Effector memory CD8-positive, alpha-beta T cell (primary cell): ENCODE measurements around the gene PAX3.

ENCODE experiments used
- ATAC-seq: fragments of 150-1000 bp; cut with Tn5 transposase; replicated peaks from 2 replicates; pipeline ENCODE4 v1.10.0; 2021; ENCODE audit warnings: mild to moderate bottlenecking, moderate library complexity
- DNase-seq, 3 experiments: peaks; one replicate each; pipeline ENCODE4 v3.0.0; 2021
- H3K27ac Mint-ChIP-seq, 2 donors: one replicate each; pipeline ENCODE4 v1.8.0; 2022; ENCODE audit warnings: mild to moderate bottlenecking in 2 of 2, mixed read lengths in 2 of 2, moderate library complexity in 2 of 2
- H3K27me3 Mint-ChIP-seq, 2 donors: one replicate each; pipeline ENCODE4 v1.8.0; 2022; ENCODE audit warnings: mixed read lengths in 2 of 2
- H3K36me3 Mint-ChIP-seq: one replicate; pipeline ENCODE4 v1.8.0; 2022; ENCODE audit warnings: mild to moderate bottlenecking, moderate library complexity, mixed read lengths; ENCODE audit not compliant: insufficient read depth
- H3K4me1 Mint-ChIP-seq, 2 donors: one replicate each; pipeline ENCODE4 v1.8.0; 2022; ENCODE audit warnings: low read depth in 2 of 2, mixed read lengths in 2 of 2
- H3K4me3 Mint-ChIP-seq, 2 donors: one replicate each; pipeline ENCODE4 v1.8.0; 2022; ENCODE audit warnings: mild to moderate bottlenecking in 2 of 2, mixed read lengths in 2 of 2, moderate library complexity in 2 of 2
- H3K9me3 Mint-ChIP-seq, 2 donors: one replicate each; pipeline ENCODE4 v1.8.0; 2022; ENCODE audit warnings: mixed read lengths in 2 of 2

The PAX3 gene

DNA sequence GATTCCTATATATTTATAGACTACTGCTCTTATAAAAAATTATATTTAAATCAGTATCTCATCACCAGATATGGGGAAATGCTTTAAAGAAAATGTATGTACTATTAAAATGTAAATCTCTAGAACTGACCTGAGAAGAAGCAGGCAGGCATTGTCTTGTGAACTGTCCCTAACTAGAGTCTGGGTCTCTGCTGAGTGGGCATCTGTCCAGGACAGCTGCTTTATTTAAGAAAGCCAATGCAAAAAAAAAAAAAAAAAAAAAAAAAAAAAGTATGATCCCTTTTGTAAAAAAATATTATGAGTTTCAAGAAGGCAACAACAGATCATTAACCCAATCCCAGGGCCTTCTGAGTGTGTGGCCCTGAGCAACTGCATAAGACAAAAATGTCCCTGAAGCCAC is 66.0 kb downstream of the PAX3 start:
- H3K9me3 Mint-ChIP-seq = no peaks in the 10 kb centered on the region
- H3K36me3 Mint-ChIP-seq = no peaks in the 10 kb centered on the region
- no peak for DNase-seq
- ATAC-seq = no peak
- H3K27ac Mint-ChIP-seq = no peak overlapping the region
- no peaks in the 10 kb centered on the region for H3K4me1 Mint-ChIP-seq
- H3K4me3 Mint-ChIP-seq = no peak overlapping the region
- H3K27me3 Mint-ChIP-seq = no peaks in the 10 kb centered on the region

GRCh38 chr2:222232372-222232771 is 66.4 kb downstream of the PAX3 start:
- Mint-ChIP-seq H3K4me3 (no peak overlapping the region), H3K4me1 (no peaks in the 10 kb centered on the region)

DNA sequence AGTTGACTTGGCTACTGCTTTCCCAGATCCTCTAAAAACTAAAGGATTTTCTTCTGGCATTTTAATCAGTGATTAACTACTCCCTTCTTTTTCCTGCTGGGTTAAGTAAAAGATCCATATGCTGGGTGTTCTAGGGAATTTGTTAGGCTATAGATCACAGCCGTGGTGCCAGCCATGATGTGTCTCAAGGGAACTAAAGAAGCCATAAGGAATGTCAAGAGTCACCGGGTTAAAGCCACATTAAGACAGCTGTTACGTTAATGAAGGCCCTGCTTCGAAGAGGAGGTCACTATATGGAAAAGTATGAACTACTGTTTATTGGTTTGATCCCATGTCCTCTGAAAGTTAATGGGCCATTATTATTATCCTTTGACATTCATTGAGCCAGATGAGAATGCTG is 70.7 kb downstream of the PAX3 start:
- no peak overlapping the region for H3K4me3 Mint-ChIP-seq
- H3K4me1 Mint-ChIP-seq = no peaks in the 10 kb centered on the region
- DNase-seq = no peak
- H3K27ac Mint-ChIP-seq = no peak overlapping the region
- H3K27me3 Mint-ChIP-seq = no peaks in the 10 kb centered on the region
- H3K36me3 Mint-ChIP-seq = no peaks in the 10 kb centered on the region
- H3K9me3 Mint-ChIP-seq = no peaks in the 10 kb centered on the region
- no peak for ATAC-seq

More at GRCh38 chr2:222232372-222232771, 66.4 kb downstream of the PAX3 start:
- Mint-ChIP-seq H3K27ac (no peak overlapping the region), H3K9me3 (no peaks in the 10 kb centered on the region), H3K27me3 (no peaks in the 10 kb centered on the region), H3K36me3 (no peaks in the 10 kb centered on the region)
- ATAC-seq (no peak), DNase-seq (no peak)

DNA sequence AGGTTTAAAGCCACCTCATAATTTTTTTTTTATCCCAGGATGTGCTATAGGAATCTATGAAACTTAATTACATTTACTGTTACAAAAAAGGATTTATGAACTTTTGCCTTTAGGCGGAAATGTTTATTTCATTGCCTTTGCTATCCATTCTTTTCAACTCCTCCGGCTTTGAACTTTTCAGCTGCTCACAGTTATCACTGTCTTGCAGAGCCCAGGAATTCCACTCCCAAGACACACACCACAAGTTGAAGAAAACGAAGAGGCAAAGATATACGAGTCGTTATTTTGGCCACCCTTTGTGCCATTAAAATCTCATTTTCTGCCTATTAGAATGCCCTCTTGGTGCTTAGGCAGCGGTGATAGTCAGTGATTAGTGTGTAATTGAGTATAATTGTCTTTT is 80.0 kb downstream of the PAX3 start:
- H3K4me3 Mint-ChIP-seq = no peak overlapping the region
- H3K4me1 Mint-ChIP-seq = no peaks in the 10 kb centered on the region
- H3K27me3 Mint-ChIP-seq = no peaks in the 10 kb centered on the region
- H3K27ac Mint-ChIP-seq = no peak overlapping the region
- ATAC-seq = no peak
- H3K36me3 Mint-ChIP-seq = no peaks in the 10 kb centered on the region
- no peak for DNase-seq
- H3K9me3 Mint-ChIP-seq = no peaks in the 10 kb centered on the region

DNA sequence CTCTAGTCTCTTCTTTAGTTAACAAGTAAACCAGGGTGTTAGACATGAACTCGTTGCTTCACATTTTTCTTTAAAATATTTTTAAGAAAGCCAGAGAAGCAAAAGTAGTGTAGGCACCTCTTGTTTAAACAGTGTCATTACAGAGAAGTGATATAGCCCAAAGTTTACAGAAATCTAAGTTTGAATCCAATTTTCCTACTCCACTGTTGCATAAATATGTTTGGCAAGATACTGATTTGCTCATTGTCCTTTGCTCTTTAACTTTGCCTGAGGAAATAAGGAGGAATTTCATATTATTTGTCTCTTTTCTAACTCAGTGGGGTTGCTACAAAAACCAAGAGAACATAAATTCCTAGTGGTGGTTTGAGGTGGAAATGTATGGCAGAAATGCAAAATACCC is 81.1 kb downstream of the PAX3 start:
- Mint-ChIP-seq H3K4me1 (no peaks in the 10 kb centered on the region), H3K4me3 (no peak overlapping the region), H3K36me3 (no peaks in the 10 kb centered on the region), H3K27ac (no peak overlapping the region), H3K27me3 (no peaks in the 10 kb centered on the region), H3K9me3 (no peaks in the 10 kb centered on the region)
- ATAC-seq = no peak
- DNase-seq = no peak

GRCh38 chr2:222214885-222215284 is 83.9 kb downstream of the PAX3 start:
- Mint-ChIP-seq H3K9me3 (no peaks in the 10 kb centered on the region), H3K4me3 (no peak overlapping the region), H3K36me3 (no peaks in the 10 kb centered on the region), H3K27ac (no peak overlapping the region), H3K4me1 (no peaks in the 10 kb centered on the region), H3K27me3 (no peaks in the 10 kb centered on the region)
- ATAC-seq = no peak
- no peak for DNase-seq

- Mint-ChIP-seq H3K36me3 (no peaks in the 10 kb centered on the region), H3K27me3 (no peaks in the 10 kb centered on the region), H3K27ac (no peak overlapping the region), H3K4me3 (no peak overlapping the region), H3K4me1 (no peaks in the 10 kb centered on the region), H3K9me3 (no peaks in the 10 kb centered on the region)
- no peak for DNase-seq
- no peak for ATAC-seq
These were observed 85.7 kb downstream of the PAX3 start for GRCh38 chr2:222213049-222213448.

DNA sequence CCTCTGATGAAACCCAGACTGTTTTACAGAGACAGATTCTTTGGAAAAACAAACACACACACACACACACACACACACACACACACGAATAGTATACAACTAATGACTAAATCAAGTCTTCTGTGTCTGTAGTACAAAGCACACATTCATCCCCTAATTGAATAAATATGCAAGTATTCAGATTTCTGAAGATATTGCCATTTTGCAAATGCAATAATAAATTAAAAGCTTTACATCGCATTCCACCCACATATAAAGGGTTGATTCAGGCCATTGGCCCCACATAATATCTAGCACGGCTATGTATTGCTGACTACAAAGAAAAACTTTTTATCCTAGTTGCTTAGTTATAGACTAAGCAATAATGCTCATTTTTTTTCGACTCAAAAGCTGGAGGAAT is 86.2 kb downstream of the PAX3 start:
- Mint-ChIP-seq H3K4me3 (no peak overlapping the region), H3K4me1 (no peaks in the 10 kb centered on the region), H3K36me3 (no peaks in the 10 kb centered on the region), H3K27me3 (no peaks in the 10 kb centered on the region), H3K9me3 (no peaks in the 10 kb centered on the region), H3K27ac (no peak overlapping the region)
- no peak for DNase-seq
- no peak for ATAC-seq

DNA sequence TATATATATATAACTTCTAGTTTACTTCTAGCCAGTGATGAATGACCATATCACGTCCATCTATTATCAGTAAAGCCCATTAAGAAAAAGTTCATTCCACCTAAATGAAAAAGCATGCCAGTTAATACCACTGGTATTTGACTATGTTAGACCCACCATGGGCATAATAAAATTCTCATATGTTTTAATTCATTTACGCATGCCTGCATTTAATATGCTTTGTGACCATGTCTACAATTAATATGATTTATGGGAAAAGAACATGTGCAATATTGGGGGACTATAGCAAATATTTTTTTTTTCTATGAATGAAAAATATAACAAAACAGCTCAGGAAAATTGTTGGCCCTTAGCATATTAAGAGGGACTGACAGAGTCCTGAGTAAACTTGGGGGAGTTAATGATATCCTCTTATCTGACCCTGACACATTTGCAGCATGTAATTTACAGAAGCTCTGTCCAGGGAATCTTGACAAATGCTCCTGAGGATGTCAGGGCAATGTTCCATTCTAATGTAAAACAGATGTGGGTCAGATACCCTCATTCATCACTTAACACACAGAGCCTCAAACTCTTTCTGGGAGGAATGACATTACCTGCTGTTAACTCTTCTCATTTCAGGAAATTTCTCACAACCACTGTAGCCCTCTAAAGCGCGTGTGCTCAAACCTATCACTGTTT is 90.6 kb downstream of the PAX3 start:
- no peak for ATAC-seq
- H3K4me1 Mint-ChIP-seq = no peaks in the 10 kb centered on the region
- DNase-seq = no peak
- H3K36me3 Mint-ChIP-seq = no peaks in the 10 kb centered on the region
- H3K27me3 Mint-ChIP-seq = no peaks in the 10 kb centered on the region
- H3K27ac Mint-ChIP-seq = no peak overlapping the region
- H3K9me3 Mint-ChIP-seq = no peaks in the 10 kb centered on the region
- no peak overlapping the region for H3K4me3 Mint-ChIP-seq

- Mint-ChIP-seq H3K27ac (no peak overlapping the region), H3K36me3 (no peaks in the 10 kb centered on the region), H3K9me3 (peaks cover 0 to 7% of the 10 kb centered on the region in 2 donors), H3K27me3 (no peaks in the 10 kb centered on the region), H3K4me3 (no peak overlapping the region), H3K4me1 (no peaks in the 10 kb centered on the region)
- no peak for ATAC-seq
- DNase-seq = no peak
These were observed 93.7 kb downstream of the PAX3 start for GRCh38 chr2:222205136-222205535.

DNA sequence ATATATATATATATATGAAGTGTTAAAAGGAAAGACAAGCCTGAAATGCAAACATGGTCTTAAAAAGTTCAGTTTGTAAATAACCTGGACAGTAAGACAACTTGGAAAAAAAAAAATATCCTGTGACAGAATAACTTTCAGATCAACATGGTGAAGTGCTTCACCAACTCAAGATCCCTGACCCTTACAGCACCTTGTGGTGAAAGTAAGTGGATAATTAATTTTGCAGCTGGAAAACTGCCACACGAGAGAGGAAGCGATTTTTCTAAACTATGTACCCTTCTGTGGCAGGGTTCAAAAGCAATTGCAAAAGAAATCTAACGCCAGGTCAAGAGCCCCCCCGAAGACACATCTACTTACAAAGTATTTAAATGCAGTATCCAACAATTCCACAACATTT is 95.8 kb downstream of the PAX3 start:
- no peak for DNase-seq
- no peaks in the 10 kb centered on the region for H3K27me3 Mint-ChIP-seq
- no peak for ATAC-seq
- no peak overlapping the region for H3K27ac Mint-ChIP-seq
- H3K4me3 Mint-ChIP-seq = no peak overlapping the region
- peaks cover 0 to 7% of the 10 kb centered on the region in 2 donors for H3K9me3 Mint-ChIP-seq
- no peaks in the 10 kb centered on the region for H3K36me3 Mint-ChIP-seq
- no peaks in the 10 kb centered on the region for H3K4me1 Mint-ChIP-seq

GRCh38 chr2:222196159-222196558 is 102.6 kb downstream of the PAX3 start:
- no peak for DNase-seq
- no peak for ATAC-seq
- no peaks in the 10 kb centered on the region for H3K36me3 Mint-ChIP-seq
- H3K4me1 Mint-ChIP-seq = no peaks in the 10 kb centered on the region
- no peaks in the 10 kb centered on the region for H3K27me3 Mint-ChIP-seq
- H3K4me3 Mint-ChIP-seq = no peak overlapping the region
- H3K27ac Mint-ChIP-seq = no peak overlapping the region
- H3K9me3 Mint-ChIP-seq = peaks cover 4 to 9% of the 10 kb centered on the region in 2 donors

DNA sequence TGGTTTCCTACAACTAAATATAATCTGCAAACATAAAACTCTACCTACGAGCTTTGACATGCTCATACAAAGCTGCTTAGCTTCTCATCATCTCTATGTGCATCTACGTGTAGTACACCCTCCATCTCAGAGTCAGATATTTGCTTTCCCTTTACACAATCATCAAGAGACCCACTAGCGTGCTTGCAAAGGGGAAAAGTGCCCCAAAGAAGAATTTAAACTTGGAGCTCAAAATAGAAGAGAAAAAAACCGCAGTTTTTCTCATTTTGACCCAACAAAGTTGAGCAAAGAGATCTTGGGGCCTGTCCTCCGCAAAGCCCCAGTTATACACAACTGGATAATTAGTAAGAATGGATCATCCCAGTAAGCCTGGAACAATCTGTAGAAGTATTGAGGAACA is 104.1 kb downstream of the PAX3 start:
- H3K9me3 Mint-ChIP-seq = peaks cover 7 to 12% of the 10 kb centered on the region in 2 donors
- H3K27ac Mint-ChIP-seq = no peak overlapping the region
- H3K4me1 Mint-ChIP-seq = no peaks in the 10 kb centered on the region
- H3K36me3 Mint-ChIP-seq = no peaks in the 10 kb centered on the region
- ATAC-seq = no peak
- DNase-seq = no peak
- no peak overlapping the region for H3K4me3 Mint-ChIP-seq
- H3K27me3 Mint-ChIP-seq = no peaks in the 10 kb centered on the region

DNA sequence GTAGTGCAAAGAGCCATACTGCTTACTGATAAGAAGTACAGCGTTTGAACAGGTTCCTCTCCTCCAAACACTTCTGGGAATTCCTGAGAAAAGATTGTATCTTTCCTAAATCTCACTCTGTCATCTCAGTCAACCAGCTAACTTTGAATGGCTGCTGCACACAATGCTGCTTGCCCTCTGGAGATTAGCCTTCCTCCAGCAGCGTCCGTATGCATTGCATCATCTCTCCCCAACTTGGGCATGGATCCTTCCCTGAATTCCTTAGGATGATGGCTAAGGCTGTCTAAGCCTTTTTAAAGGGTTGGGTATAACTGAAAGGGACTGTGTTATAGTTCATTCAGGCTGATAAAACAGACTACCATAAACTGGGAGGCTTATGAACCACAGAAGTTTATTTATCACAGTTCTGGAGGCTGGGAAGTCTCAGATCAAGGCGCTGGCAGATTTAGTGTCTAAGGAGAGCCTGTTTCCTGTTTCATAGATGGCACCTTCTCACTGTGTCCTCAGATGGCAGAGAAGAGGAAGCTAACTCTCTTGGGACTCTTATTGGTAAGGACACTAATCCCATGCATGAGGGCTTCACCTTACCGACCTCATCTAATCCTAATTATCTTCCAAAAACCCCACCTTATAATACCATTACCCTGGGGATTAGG is 105.3 kb downstream of the PAX3 start:
- no peaks in the 10 kb centered on the region for H3K27me3 Mint-ChIP-seq
- DNase-seq = no peak

More for the DNA sequence above, 105.3 kb downstream of the PAX3 start:
- ATAC-seq = no peak
- H3K4me3 Mint-ChIP-seq = no peak overlapping the region
- H3K4me1 Mint-ChIP-seq = no peaks in the 10 kb centered on the region
- no peaks in the 10 kb centered on the region for H3K36me3 Mint-ChIP-seq
- H3K27ac Mint-ChIP-seq = no peak overlapping the region
- peaks cover 10 to 17% of the 10 kb centered on the region in 2 donors for H3K9me3 Mint-ChIP-seq
